GM18907 (cell line): ENCODE data around the gene TMEM165.

Experiments
- ATAC-seq: cut with Tn5 transposase; IDR thresholded peaks from one replicate; pipeline ENCODE4 v1.9.1; 2021; ENCODE audit warnings: mild to moderate bottlenecking, moderate library complexity; ENCODE audit not compliant: unreplicated experiment

Gene TMEM165

DNA sequence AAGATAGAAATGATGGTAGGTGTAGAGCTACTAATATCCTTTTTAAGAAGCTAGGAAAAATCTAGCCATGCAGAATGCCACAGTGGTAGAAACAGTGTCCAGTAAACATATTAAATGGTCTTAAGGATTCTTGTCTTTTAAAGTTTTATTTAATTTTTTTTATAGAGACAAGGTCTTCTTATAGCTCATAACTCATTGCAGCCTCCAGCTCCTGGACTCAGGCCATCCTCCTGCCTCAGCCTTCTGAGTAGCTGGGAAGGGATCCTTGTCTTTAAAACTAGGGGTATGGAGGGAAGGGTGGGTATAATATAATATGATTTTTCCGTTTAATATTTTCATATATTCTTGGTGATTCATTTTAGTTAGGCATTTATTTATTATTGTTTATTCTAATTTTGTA lies 3.8 kb downstream of the TMEM165 start:
- no peak for ATAC-seq

DNA sequence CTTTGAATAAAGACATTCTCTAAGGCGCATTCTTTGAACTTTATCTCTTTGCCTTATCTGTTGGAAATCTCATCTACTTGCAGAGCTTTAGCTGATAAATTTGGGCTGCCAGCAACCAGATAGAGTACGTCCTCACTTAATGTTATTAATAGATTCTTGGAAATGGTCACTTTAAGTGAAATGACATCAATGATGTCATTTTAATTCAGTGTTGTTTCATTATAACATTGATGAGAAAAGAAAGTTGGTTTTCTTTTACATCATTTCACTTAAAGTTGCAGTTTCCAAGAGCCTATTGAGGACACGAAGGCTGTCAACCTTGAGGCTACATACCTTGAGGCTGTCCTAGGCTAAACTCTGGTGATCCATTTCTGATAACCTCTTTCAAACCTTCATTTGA lies 9.3 kb downstream of the TMEM165 start:
- ATAC-seq: no peak

DNA sequence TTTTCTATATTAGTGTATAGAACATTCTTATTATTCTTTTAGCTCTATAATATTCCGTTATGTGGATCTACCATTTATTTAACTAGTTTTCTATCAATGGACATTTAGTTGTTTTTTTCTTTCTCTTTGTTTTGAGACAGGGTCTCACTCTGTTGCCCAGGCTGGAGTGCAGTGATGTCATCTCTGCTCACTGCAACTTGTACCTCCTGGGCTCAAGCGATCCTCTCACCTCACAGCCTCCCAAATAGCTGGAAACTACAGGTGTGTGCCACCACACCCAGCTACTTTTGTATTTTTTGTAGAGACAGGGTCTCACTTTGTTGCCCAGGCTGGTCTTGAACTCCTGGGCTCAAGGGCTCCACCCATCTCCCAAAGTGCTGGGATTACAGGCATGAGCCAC lies 10.8 kb downstream of the TMEM165 start:
- ATAC-seq: no peak

DNA sequence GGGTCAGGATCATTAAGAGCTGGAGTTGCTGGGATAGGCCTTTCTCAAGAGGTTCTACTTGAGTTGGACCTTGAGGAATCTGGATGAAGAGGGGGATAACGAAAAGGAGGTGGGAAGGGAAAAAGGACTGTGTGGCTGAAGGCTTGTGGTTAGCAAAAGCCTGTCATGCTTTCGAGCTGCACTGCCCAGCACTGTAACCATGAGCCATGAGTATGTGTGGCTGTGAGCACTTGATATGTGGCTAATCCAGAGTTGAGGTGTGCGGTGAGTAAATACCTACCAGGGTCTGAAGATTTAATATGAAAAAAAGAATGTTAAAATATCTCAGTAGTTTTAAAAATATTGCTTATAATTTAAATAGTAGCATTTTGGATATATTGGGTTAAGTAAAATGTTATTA lies 11.4 kb downstream of the TMEM165 start:
- no peak for ATAC-seq

GRCh38 chr4:55407764-55408163 lies 12.0 kb downstream of the TMEM165 start:
- ATAC-seq: no peak

DNA sequence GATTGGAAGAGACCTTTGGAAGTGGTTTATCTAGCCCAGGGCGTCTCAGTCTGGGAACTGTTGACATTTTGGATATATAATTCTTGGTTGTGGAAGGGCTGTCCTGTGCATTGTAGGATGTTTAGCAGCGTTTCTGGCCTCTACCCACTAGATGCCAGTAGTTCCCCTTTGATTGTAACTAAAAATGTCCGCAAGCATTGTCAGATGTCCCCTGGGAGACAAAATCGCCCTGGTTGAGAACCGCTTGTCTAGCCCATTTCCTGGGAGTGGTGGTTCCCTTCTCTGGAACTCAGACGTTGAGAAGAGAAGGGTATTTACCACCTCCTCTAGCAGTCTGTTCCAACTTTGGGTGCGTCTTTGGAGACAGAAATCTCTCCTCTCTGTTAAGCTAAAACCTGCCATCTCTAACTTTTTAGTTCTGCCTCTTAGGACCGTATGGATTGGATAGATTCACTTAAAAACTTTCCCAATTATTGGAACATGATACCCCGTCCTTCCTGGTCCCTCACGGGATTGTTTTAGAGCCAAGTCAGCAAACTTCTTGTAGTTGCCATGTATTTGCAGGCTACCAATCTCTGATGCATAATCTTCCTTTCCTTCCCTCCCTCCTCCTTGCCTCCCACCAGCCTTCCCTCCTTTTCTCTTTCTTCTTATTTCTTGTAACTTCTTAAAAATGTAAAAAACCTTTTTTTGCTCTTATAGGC lies 13.9 kb downstream of the TMEM165 start:
- ATAC-seq: peak; percentile 87

DNA sequence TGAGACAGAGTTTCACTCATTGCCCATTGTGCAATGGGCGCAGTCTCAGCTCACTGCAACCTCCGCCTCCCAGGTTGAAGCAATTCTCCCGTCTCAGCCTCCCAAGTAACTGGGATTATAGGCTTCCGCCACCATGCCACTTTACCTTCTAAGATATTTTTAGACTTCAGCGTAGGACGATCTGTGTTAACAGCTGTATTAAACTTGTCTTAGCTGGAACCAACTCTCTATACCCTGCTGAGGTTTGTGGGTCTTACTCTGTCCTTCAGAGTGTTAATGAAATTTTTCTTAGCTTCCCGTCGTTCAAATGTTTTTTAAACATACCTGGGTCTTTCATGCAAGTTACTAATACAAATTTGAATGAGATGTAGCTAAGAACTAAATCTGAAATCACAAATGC lies 14.7 kb downstream of the TMEM165 start:
- ATAC-seq: no peak

GRCh38 chr4:55411621-55412020 lies 15.9 kb downstream of the TMEM165 start:
- ATAC-seq: no peak

DNA sequence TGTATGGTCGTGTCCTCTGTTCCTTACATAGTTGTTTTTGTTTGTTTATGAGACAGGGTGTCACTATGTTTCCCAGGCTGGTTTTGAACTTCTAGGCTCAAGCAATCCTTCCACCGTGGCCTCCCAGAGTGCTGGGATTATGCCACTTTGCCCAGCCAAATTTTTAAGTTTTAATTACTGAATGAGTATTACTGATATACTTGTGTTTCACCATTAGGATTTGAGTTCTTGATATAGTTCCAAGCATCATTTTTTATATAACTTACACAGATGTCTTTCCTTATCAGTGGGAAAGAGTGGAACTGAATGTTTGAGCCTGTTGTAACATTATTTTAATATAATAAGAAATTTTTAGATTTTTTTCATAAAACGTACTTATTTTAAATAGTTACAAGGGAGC lies 20.4 kb downstream of the TMEM165 start:
- ATAC-seq: no peak

DNA sequence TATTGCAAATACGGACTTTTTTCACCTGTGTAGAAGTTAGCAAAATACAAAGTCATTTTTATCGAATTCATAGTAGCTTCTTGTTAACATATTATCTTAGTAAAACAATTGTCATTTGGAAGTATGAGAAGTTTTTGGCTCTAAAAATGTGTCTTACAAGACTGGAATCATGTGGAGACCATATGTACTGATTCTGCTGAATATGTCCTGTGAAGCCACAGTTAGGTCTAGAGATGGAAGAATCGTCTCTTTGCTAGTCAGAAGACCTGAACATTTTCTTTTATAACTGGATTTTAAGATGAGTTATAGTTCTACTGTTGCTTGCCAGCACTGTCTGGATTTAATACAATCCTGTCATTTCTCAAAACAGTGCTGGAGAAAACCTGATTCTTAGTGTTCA lies 29.0 kb downstream of the TMEM165 start:
- ATAC-seq: no peak

DNA sequence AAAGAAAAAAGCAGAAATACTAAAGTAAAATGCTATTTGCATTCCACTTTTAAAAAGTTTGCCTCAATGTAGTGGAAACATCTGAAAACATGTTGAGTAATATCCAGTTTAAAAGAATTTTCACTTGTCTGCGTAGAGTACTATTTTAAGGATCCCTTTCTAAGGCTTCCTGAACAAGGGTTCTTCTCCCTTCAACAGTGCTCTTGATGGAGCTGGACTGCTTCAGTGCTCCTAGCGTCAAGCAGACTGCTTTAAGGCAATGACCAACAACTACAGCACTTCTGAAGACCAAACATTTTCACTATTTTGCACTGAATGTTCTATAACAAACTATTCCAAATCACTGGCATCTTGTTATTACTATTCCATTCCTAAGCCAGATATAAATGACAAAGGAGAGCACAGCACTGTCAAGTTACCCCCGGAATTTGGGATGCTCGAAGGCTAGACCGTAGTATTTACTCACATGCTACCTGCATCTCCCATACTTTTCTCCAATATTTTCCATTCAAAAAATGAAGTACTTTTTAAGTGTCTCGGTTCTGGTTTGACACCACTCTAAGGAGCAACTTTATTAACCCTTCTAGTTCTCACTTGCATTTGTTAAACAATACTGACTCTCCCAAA lies 36.1 kb downstream of the TMEM165 start:
- no peak for ATAC-seq

- peak; percentile 75 for ATAC-seq
Observed at GRCh38 chr4:55435141-55435841, 39.5 kb downstream of the TMEM165 start.

DNA sequence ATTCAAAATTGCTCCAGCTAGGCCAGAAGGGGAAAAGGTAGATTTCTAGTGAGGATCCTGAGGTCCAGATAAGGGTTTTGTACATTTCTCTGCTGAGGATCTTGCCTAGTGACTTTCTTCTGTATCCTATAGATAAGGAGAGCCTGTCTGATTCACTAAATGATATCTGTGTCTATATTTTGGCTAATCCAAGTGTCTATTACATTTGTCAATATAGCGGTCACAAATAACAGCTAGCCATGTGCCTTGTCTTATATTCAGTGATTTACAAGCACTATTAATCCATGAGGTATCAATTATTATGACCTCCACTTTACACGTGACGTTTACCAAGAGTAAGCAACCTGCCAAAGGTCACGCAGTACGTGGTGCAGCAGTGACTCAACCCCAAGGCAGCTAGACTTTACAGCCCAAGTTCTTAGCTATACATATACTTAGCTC lies 41.6 kb downstream of the TMEM165 start:
- no peak for ATAC-seq

GRCh38 chr4:55437823-55438222 lies 42.1 kb downstream of the TMEM165 start:
- ATAC-seq: no peak

GRCh38 chr4:55438314-55438713 lies 42.6 kb downstream of the TMEM165 start:
- no peak for ATAC-seq

GRCh38 chr4:55439023-55439422 lies 43.3 kb downstream of the TMEM165 start:
- no peak for ATAC-seq

DNA sequence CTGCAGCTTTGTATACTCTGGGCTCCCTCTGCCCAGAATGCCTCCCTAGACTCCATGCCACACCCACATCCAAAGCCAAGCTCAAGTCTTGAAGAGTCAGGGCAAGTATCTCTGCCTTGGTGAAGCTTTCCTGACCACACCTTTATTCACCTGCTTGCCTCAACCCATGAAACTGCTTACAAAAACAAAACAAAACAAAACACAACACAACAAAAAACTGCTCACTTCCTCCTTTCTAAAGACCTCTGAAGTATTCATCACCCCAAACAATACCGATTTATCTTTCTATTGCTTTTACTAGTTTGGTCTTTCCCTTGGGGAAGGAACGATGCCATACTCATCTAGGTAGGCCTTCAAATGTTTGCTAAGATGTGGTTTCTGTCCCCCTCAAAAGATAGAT lies 45.0 kb downstream of the TMEM165 start:
- ATAC-seq: no peak

GRCh38 chr4:55442541-55442940 lies 46.8 kb downstream of the TMEM165 start:
- ATAC-seq: no peak

GRCh38 chr4:55444827-55445226 lies 49.1 kb downstream of the TMEM165 start:
- ATAC-seq: no peak

DNA sequence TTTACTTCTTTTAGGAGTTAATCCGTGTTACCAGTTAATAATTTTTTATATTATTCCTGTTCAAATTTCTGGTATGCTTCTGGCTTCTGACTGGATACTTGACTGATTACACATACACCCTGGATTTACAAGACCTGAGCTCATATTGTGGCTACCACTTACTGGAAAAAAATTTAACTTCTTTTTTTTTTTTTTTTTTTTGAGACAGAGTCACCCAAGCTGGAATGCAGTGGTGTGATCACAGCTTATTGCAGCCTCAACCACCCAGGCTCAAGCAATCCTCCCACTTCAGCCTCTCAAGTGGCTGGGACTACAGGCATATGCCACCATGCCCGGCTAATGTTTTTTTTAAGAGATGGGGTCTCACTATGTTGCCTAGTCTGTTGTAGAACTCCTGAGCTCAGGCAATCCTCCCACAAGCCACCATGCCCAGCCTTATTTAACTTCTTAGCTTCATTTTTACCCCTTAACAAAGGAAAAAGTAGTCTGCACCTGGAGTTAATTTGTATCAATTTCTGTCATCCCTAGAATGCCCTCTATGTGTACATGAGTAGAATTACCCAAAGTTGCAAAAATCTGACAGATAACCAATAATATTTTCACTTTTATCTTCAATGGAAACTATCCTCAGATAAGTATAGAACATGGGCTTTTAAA lies 50.3 kb downstream of the TMEM165 start:
- ATAC-seq: no peak

DNA sequence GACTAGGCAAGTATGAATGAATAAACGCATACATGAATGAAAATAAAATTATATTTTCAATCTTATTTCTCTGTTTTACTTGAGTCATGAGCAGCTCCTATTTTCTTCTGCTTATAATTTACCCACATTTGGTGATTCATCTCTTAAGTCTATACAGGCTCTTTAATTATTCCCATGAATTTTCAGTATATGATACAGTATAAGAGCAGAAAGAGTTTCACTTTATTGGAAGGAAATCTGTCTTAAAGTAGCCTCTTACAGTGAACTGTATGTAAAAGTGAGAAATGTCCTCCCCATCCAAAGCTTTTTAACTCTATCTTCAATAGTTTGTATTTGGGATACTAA lies 50.8 kb downstream of the TMEM165 start:
- no peak for ATAC-seq
